Esophagus squamous epithelium (tissue), 4 donors: ENCODE data around the gene LCE2A.

Experiments used
- CTCF ChIP-seq, 6 experiments: fragments of 450-650 bp in 4 of 6; fragments of 200-600 bp in 2 of 6; sonication (generic) in 2 of 6; IDR thresholded peaks; one replicate each; pipeline ENCODE4 v1.5.1; 2016 to 2019; ENCODE audit warnings: antibody characterized with exemption in 6 of 6, mild to moderate bottlenecking in 4 of 6, moderate library complexity in 4 of 6
- POLR2A ChIP-seq, 4 donors: fragments of 450-650 bp; IDR thresholded peaks; one replicate each; pipeline ENCODE4 v1.6.1; 2017; ENCODE audit warnings: antibody characterized with exemption in 4 of 4, mild to moderate bottlenecking in 4 of 4, moderate library complexity in 3 of 4

- TF ChIP-seq POLR2A (IDR thresholded peaks at IDR 0.05), result no peak
- no peak for TF ChIP-seq CTCF (IDR thresholded peaks at IDR 0.05)
Observed at GRCh38 chr1:152679459-152679858, 18.7 kb upstream of the LCE2A start.
